Right atrium auricular region (tissue), 2 donors: ENCODE measurements around the gene PMVK. TPM values are rescaled to one million over a fixed set of nuclear protein-coding genes. Genes with fewer than 3 reads are reported as not detected.
"Not testable (repeated sequence)": the region's sequence is repeated elsewhere in the genome, so short reads cannot be mapped to it uniquely, and the experiment has no call there.

Source experiments
- DNase-seq: peaks from one replicate; pipeline ENCODE4 v3.0.0-alpha.2; 2019; ENCODE audit warnings: low spot score
- H3K27ac ChIP-seq, 2 donors: fragments of 200-600 bp; sonication (generic); 1 replicate in 1 of 2; 2 replicates in 1 of 2; pipeline ENCODE4 v1.5.1; 2016 to 2019
- H3K27me3 ChIP-seq, 2 donors: fragments of 200-600 bp; sonication (generic); one replicate each; pipeline versions ENCODE4 v1.5.1 to v1.6.0; 2017 to 2019
- H3K36me3 ChIP-seq: fragments of 200-600 bp; sonication (generic); one replicate; pipeline ENCODE4 v1.5.1; 2016
- H3K4me1 ChIP-seq, 2 donors: fragments of 200-600 bp; sonication (generic); one replicate each; pipeline versions ENCODE4 v1.5.1 to v1.6.0; 2017 to 2019
- H3K4me3 ChIP-seq, 2 donors: fragments of 200-600 bp; sonication (generic); 1 replicate in 1 of 2; 2 replicates in 1 of 2; pipeline ENCODE4 v1.5.1; 2017 to 2019; ENCODE audit warnings: mild to moderate bottlenecking in 1 of 2, moderate library complexity in 1 of 2
- H3K9me3 ChIP-seq, 2 donors: fragments of 200-600 bp; sonication (generic); one replicate each; pipeline ENCODE4 v1.5.1; 2019
- CTCF ChIP-seq, 2 donors: fragments of 200-600 bp; sonication (generic); IDR thresholded peaks; one replicate each; pipeline ENCODE4 v1.5.1; 2019; ENCODE audit warnings: antibody characterized with exemption in 2 of 2
- total RNA-seq, 2 donors: library from RNA; depleted of rRNA; stranded (reverse); fragments of >200 nt; gene quantifications; one replicate each; pipeline ENCODE4 v1.1.0, GENCODE V29; 2016

PMVK gene
- total RNA-seq, 2 donors from 2014 or later = 15.7 to 21.2 TPM

- Histone ChIP-seq H3K9me3 (no peaks in the 10 kb centered on the region), H3K4me3 (no peak overlapping the region), H3K27ac (peak overlapping the region; percentile 75 to 87), H3K4me1 (peaks cover 0 to 19% of the 10 kb centered on the region in 2 donors), H3K36me3 (no peaks in the 10 kb centered on the region), H3K27me3 (no peaks in the 10 kb centered on the region)
- DNase-seq = no peak
- no peak for TF ChIP-seq CTCF (IDR thresholded peaks at IDR 0.05)
Observed at GRCh38 chr1:154910851-154911250, 25.7 kb downstream of the PMVK start.

GRCh38 chr1:154908937-154909336 is 27.6 kb downstream of the PMVK start:
- Histone ChIP-seq H3K27ac (no peak overlapping the region), H3K27me3 (no peaks in the 10 kb centered on the region), H3K36me3 (no peaks in the 10 kb centered on the region), H3K4me1 (peaks cover 0 to 19% of the 10 kb centered on the region in 2 donors), H3K4me3 (no peak overlapping the region), H3K9me3 (no peaks in the 10 kb centered on the region)
- DNase-seq = no peak
- no peak for TF ChIP-seq CTCF (IDR thresholded peaks at IDR 0.05)

GRCh38 chr1:154908129-154908528 is 28.4 kb downstream of the PMVK start:
- not testable (repeated sequence) for H3K36me3 ChIP-seq, H3K27ac ChIP-seq, H3K9me3 ChIP-seq, H3K4me3 ChIP-seq, DNase-seq, H3K27me3 ChIP-seq
- peaks cover 0 to 13% of the 10 kb centered on the region in 2 donors for H3K4me1 ChIP-seq

GRCh38 chr1:154906621-154907081 is 29.9 kb downstream of the PMVK start:
- Histone ChIP-seq H3K27ac (no peak overlapping the region), H3K27me3 (no peaks in the 10 kb centered on the region), H3K4me3 (no peak overlapping the region), H3K9me3 (no peaks in the 10 kb centered on the region), H3K4me1 (peaks cover 0 to 3% of the 10 kb centered on the region in 2 donors), H3K36me3 (no peaks in the 10 kb centered on the region)
- DNase-seq = no peak
- TF ChIP-seq CTCF (IDR thresholded peaks at IDR 0.05) = peak; percentile 16 to 57

- no peak overlapping the region for H3K27ac ChIP-seq
- H3K36me3 ChIP-seq = no peaks in the 10 kb centered on the region
- H3K27me3 ChIP-seq = no peaks in the 10 kb centered on the region
- no peaks in the 10 kb centered on the region for H3K9me3 ChIP-seq
- H3K4me3 ChIP-seq = no peak overlapping the region
- no peaks in the 10 kb centered on the region for H3K4me1 ChIP-seq
- TF ChIP-seq CTCF (IDR thresholded peaks at IDR 0.05) = no peak
- no peak for DNase-seq
Observed at GRCh38 chr1:154902938-154903566, 33.5 kb downstream of the PMVK start.

- Histone ChIP-seq H3K27me3 (no peaks in the 10 kb centered on the region), H3K36me3 (no peaks in the 10 kb centered on the region), H3K4me1 (peaks cover 0 to 4% of the 10 kb centered on the region in 2 donors), H3K9me3 (no peaks in the 10 kb centered on the region), H3K4me3 (no peak overlapping the region), H3K27ac (no peak overlapping the region)
- DNase-seq = no peak
- TF ChIP-seq CTCF (IDR thresholded peaks at IDR 0.05) = no peak
Observed at GRCh38 chr1:154901591-154901990, 34.9 kb downstream of the PMVK start.
